Measurements from ENCODE around the gene PRRC2B. TPM values are rescaled to one million over a fixed set of nuclear protein-coding genes. Genes with fewer than 3 reads are reported as not detected.
A peak's percentile ranks its signal among the peaks of the same experiment; 100 is the strongest.

The PRRC2B gene
- total and polyA plus RNA-seq, 11 donors, result 59.9 to 193 (median 118) TPM

DNA sequence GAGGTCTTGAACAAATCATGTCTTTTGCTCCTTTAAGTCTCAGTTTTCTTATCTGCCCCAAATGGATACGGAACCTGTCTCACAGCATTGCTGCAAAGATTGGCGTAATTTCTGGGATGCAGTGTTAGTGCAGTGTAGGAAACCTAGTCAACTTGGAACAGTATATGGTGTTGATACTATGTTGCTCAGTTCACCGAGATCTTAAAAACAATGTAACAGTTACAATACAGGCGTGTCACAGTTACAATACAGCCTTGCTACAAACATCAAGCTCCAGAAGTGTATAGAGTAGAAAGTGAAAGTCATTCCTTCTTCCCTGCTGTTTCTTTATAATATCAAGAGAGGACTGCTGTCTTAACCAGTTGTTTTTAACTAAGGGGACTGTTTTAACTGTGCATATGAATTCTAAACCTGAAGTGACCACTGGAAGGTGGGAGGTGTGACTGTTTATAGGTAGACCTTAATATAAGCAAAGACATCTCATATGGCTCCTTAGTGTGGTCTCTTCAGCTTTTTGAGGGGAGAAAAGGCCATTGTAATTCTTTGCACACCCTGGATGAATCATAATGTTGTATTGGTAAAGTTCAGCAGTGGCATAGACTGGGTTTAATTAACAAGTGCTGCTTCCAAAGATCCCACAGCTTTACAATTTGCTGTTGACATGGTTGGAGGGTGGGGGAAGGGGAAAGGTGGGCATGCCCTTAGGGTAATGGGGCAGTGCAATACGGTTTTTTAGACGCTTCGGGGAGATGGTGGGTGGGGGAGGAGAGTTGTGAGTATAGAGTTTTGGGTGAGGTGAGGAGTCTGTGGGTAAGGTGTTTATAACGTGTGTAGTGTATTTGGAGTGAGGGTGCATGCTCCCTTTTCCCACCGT is 12.9 kb downstream of the PRRC2B start:
- 13 to 25% (median 17%) methylated on average over 9 of the region's 9 CpGs for WGBS, 4 donors
- no peak for TF ChIP-seq POLR2A (IDR thresholded peaks at IDR 0.05)
- TF ChIP-seq CTCF (IDR thresholded peaks at IDR 0.05), result no peak
- Histone ChIP-seq H3K9me3 (no peaks in the 10 kb centered on the region), H3K27ac (peak overlapping the region in 11 of 12 donors; percentile 41 to 89 (median 80)), H3K4me3 (peak overlapping the region in 10 of 12 donors; percentile 1 to 40 (median 14)), H3K36me3 (no peaks in the 10 kb centered on the region), H3K4me1 (peaks cover 38 to 99% (median 95%) of the 10 kb centered on the region in 12 donors), H3K27me3 (no peaks in the 10 kb centered on the region)
- DNase-seq (no peak), ATAC-seq (no peak)
- intact Hi-C loops (cut with DNase I), result loop anchor here in 1 of 10 donors (5.0 to 10.0 kb wide), 2 partner anchors 34 to 68 kb away; no protein-coding TSS in a partner anchor

DNA sequence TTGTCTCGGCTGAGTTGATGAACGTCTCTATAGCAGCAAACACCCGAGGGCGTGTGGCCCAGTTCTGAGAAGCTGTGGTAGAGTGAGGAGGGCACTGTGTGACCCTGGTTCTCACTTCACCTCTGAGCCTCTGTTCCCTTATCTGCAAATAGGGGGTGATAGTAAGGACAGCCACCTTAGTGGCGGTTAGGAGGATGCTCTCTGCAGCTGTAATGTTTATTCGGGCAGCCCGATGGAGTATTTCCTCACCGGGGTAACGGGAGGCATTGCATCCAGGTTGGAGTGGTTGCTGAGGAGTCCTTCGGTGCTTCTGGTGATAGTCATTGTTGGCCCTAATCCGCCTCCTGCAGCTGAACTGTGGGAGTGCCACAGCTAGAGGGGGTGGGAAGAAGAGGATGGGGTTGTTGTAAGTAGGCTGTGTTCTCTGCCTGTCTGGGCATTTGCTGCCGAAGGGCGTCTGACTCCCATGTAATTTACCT is 13.9 kb downstream of the PRRC2B start:
- Histone ChIP-seq H3K4me1 (peaks cover 31 to 99% (median 93%) of the 10 kb centered on the region in 12 donors), H3K27me3 (no peaks in the 10 kb centered on the region), H3K27ac (peak overlapping the region in 11 of 12 donors; percentile 41 to 89 (median 80)), H3K36me3 (no peaks in the 10 kb centered on the region), H3K9me3 (no peaks in the 10 kb centered on the region), H3K4me3 (peak overlapping the region in 9 of 12 donors; percentile 6 to 40 (median 21))
- intact Hi-C loops (cut with DNase I), result loop anchor here in 1 of 10 donors (5.0 to 10.0 kb wide), 2 partner anchors 35 to 67 kb away; no protein-coding TSS in a partner anchor
- TF ChIP-seq POLR2A (IDR thresholded peaks at IDR 0.05) (no peak), CTCF (IDR thresholded peaks at IDR 0.05) (peak in 11 of 12 donors; percentile 18 to 56 (median 45))
- WGBS, 4 donors, result 7 to 14% (median 8%) methylated on average over 13 of the region's 13 CpGs
- ATAC-seq (peak; percentile 57 to 69 (median 62)), DNase-seq (peak in 3 of 5 donors; percentile 45 to 71 (median 66))

GRCh38 chr9:131409458-131409992 is 15.6 kb downstream of the PRRC2B start:
- Histone ChIP-seq H3K4me3 (no peak overlapping the region), H3K36me3 (peaks cover 0 to 8% (median 0%) of the 10 kb centered on the region in 9 donors), H3K9me3 (no peaks in the 10 kb centered on the region), H3K27me3 (no peaks in the 10 kb centered on the region), H3K27ac (peak overlapping the region in 7 of 12 donors; percentile 9 to 86 (median 53)), H3K4me1 (peaks cover 31 to 97% (median 83%) of the 10 kb centered on the region in 12 donors)
- intact Hi-C loops (cut with DNase I), result loop anchor here in 1 of 10 donors (5.0 to 10.0 kb wide), 2 partner anchors 37 to 65 kb away; no protein-coding TSS in a partner anchor
- 39 to 41% (median 40%) methylated on average over 6 to 7 of the region's 7 CpGs for WGBS, 4 donors
- no peak for DNase-seq
- ATAC-seq, result no peak
- TF ChIP-seq CTCF (IDR thresholded peaks at IDR 0.05), result no peak
